K562 (cell line): ENCODE measurements around the gene SCRG1. TPM values are rescaled to one million over a fixed set of nuclear protein-coding genes. Genes with fewer than 3 reads are reported as not detected.

ENCODE experiments used
- ASH1L ChIP-seq: fragments of 450-650 bp; IDR thresholded peaks from 2 replicates; pipeline ENCODE4 v1.6.1; 2018; ENCODE audit warnings: borderline replicate concordance, mild to moderate bottlenecking, low read depth; ENCODE audit not compliant: partially characterized antibody
- CBX5 ChIP-seq: IDR thresholded peaks from 2 replicates; pipeline ENCODE4 v1.6.1; 2014; ENCODE audit warnings: low read depth, borderline replicate concordance
- HCFC1 ChIP-seq: IDR thresholded peaks from 2 replicates; pipeline ENCODE4 v1.6.1; 2012; ENCODE audit warnings: low read depth, low read length, improper control_type of control experiment
- HNRNPUL1 ChIP-seq: fragments of 200-400 bp; formaldehyde crosslinking; IDR thresholded peaks from 2 replicates; pipeline ENCODE4 v1.6.1; 2017; ENCODE audit warnings: low read length
- NFXL1 ChIP-seq: fragments of 450-650 bp; formaldehyde crosslinking; IDR thresholded peaks from 2 replicates; pipeline ENCODE4 v1.4.0; 2021; ENCODE audit warnings: mild to moderate bottlenecking
- POLR2G ChIP-seq: fragments of 200-400 bp; formaldehyde crosslinking; IDR thresholded peaks from 2 replicates; pipeline ENCODE4 v1.6.1; 2017; ENCODE audit warnings: low read depth, mild to moderate bottlenecking, antibody characterized with exemption, low read length, moderate library complexity
- U2AF1 ChIP-seq: fragments of 200-400 bp; formaldehyde crosslinking; optimal IDR thresholded peaks from 2 replicates; pipeline ENCODE3; 2017; ENCODE audit warnings: mild to moderate bottlenecking, low read depth, low read length, moderate library complexity
- YY1 ChIP-seq, 3 experiments: IDR thresholded peaks; 2 replicates each; pipeline ENCODE4 v1.6.1; 2011; ENCODE audit warnings: low read length in 2 of 3, mild to moderate bottlenecking in 2 of 3, moderate library complexity in 2 of 3, borderline replicate concordance in 1 of 3, control low read depth in 1 of 3, low read depth in 1 of 3; ENCODE audit not compliant: insufficient read depth in 3 of 3, insufficient replicate concordance in 2 of 3, control insufficient read depth in 1 of 3, insufficient read length in 1 of 3; ENCODE audit errors: extremely low read depth in 1 of 3
- ZNF121 ChIP-seq: sonication (generic); formaldehyde crosslinking; conservative IDR thresholded peaks from 2 replicates; pipeline ENCODE4 v1.8.0; 2022; ENCODE audit warnings: missing genetic modification reagents
- ZNF583 ChIP-seq: fragments of 250-450 bp; sonication (Bioruptor Pico); IDR thresholded peaks from 2 replicates; pipeline ENCODE4 v1.4.0; 2020
- ZNF586 ChIP-seq: fragments of 450-650 bp; formaldehyde crosslinking; conservative IDR thresholded peaks from 2 replicates; pipeline ENCODE4 v1.4.0; 2020; ENCODE audit warnings: mild to moderate bottlenecking, moderate library complexity
- polyA plus RNA-seq, 8 experiments: library from polyadenylated mRNA; depleted of rRNA in 4 of 8; stranded (reverse) in 5 of 8; unstranded in 3 of 8; fragments of >200 nt; fragmentation: Nextera tagmentation in 2 of 8; fragmentation: Illumina TruSeq in 1 of 8; extraction: Ambion mirVana in 2 of 8; extraction: Trizol in 1 of 8; gene quantifications; 2 replicates each; pipeline versions ENCODE4 v1.2.1 to v1.2.3, GENCODE V29; 2011 to 2014; ENCODE audit warnings: inconsistent platforms in 1 of 8, missing spikeins in 1 of 8
- total RNA-seq, 7 experiments: library from RNA; depleted of rRNA in 6 of 7; stranded (reverse); fragments of >200 nt in 6 of 7; fragmentation: Illumina TruSeq in 2 of 7; extraction: Trizol in 2 of 7; gene quantifications; 2 replicates each; pipeline versions ENCODE4 v1.2.1 to v1.2.3, GENCODE V29; 2011 to 2021; ENCODE audit warnings: low replicate concordance in 1 of 7
- TF ChIP-seq, protein P1 (sequence below): sonication (generic); formaldehyde crosslinking; IDR thresholded peaks from 2 replicates; pipeline ENCODE4 v1.8.0; 2023; ENCODE audit warnings: mild to moderate bottlenecking, missing genetic modification reagents
- TF ChIP-seq, protein P2 (sequence below): fragments of 450-650 bp; formaldehyde crosslinking; IDR thresholded peaks from 2 replicates; pipeline ENCODE4 v1.4.0; 2020; ENCODE audit warnings: mild to moderate bottlenecking
- TF ChIP-seq, protein P3 (sequence below): fragments of 250-450 bp; sonication (Bioruptor Pico); IDR thresholded peaks from 2 replicates; pipeline ENCODE4 v1.5.0; 2020; ENCODE audit warnings: mild to moderate bottlenecking
- TF ChIP-seq, protein P4 (sequence below): fragments of 250-450 bp; sonication (Bioruptor Pico); IDR thresholded peaks from 2 replicates; pipeline ENCODE4 v1.4.0; 2020

Gene SCRG1
- total and polyA plus RNA-seq, 9 of the 15 experiments (the other 6 are each of a cell fraction or from before 2014, with no cell fraction given) = 0.01 TPM; not detected in 7

DNA sequence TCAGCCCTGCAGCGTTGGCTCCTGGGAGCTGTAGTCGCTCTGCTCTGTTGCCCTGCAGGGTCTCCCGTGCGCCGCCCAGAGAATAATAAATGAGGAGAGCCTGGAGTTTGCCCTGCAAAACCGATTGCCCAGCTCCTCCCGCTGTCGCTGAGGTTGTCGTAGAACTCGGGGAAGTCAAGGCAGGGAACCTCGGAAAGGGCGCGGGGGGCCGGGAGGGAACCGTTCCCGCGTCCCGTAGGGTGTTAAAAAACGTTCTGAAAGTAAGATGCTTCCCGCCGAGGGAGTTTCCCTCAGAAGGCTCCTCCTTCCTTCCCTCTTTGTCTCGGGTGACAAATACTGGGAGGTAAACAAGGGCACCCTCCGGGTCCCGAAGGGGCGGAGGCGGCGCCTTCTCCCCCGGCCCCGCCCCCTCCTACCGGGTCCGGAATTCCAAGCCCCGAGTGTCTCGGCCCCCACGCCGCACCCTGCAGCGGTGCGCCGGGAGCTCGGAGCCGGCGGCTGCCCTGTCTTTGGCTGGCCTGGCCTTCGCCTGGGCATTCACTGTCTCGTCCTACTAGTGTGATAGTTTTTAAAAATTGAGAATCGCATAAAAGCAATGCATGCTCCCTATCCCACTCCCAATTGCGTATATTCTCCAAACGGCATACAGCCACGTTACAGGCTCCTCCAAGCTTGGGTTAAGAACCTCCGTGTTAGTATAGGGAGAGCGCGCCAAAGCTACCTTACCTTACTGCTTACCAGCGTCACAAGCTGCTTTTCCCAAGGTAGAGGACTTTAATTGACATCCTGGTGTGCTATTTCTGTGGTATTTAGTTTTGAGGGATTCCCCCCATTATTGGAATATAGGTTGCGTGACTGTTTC, 63.8 kb downstream of the SCRG1 start (continued):
- TF ChIP-seq CBX5 = no peak
- no peak for TF ChIP-seq ZNF583
- TF ChIP-seq, protein P1, sequence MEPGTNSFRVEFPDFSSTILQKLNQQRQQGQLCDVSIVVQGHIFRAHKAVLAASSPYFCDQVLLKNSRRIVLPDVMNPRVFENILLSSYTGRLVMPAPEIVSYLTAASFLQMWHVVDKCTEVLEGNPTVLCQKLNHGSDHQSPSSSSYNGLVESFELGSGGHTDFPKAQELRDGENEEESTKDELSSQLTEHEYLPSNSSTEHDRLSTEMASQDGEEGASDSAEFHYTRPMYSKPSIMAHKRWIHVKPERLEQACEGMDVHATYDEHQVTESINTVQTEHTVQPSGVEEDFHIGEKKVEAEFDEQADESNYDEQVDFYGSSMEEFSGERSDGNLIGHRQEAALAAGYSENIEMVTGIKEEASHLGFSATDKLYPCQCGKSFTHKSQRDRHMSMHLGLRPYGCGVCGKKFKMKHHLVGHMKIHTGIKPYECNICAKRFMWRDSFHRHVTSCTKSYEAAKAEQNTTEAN (CRISPR knock-in tag) = no peak
- TF ChIP-seq U2AF1 = no peak
- TF ChIP-seq YY1 (IDR thresholded peaks at IDR 0.05; ENCODE audit: borderline replicate concordance in 1 of 3, control insufficient read depth in 1 of 3, extremely low read depth in 1 of 3, insufficient read depth in 3 of 3, insufficient read length in 1 of 3, insufficient replicate concordance in 2 of 3, low read depth in 1 of 3, low read length in 2 of 3) = peak in 1 of 3 experiments; percentile 64
- no peak for TF ChIP-seq ZNF586 (CRISPR knock-in tag)
- TF ChIP-seq, protein P2, sequence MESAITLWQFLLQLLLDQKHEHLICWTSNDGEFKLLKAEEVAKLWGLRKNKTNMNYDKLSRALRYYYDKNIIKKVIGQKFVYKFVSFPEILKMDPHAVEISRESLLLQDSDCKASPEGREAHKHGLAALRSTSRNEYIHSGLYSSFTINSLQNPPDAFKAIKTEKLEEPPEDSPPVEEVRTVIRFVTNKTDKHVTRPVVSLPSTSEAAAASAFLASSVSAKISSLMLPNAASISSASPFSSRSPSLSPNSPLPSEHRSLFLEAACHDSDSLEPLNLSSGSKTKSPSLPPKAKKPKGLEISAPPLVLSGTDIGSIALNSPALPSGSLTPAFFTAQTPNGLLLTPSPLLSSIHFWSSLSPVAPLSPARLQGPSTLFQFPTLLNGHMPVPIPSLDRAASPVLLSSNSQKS (CRISPR knock-in tag) = no peak
- TF ChIP-seq HNRNPUL1 = no peak
- peak; percentile 60 for TF ChIP-seq HCFC1
- TF ChIP-seq, protein P3, sequence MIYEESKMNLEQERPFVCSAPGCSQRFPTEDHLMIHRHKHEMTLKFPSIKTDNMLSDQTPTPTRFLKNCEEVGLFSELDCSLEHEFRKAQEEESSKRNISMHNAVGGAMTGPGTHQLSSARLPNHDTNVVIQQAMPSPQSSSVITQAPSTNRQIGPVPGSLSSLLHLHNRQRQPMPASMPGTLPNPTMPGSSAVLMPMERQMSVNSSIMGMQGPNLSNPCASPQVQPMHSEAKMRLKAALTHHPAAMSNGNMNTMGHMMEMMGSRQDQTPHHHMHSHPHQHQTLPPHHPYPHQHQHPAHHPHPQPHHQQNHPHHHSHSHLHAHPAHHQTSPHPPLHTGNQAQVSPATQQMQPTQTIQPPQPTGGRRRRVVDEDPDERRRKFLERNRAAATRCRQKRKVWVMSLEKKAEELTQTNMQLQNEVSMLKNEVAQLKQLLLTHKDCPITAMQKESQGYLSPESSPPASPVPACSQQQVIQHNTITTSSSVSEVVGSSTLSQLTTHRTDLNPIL (CRISPR knock-in tag) = no peak
- no peak for TF ChIP-seq ZNF121
- no peak for TF ChIP-seq ASH1L
- TF ChIP-seq, protein P4, sequence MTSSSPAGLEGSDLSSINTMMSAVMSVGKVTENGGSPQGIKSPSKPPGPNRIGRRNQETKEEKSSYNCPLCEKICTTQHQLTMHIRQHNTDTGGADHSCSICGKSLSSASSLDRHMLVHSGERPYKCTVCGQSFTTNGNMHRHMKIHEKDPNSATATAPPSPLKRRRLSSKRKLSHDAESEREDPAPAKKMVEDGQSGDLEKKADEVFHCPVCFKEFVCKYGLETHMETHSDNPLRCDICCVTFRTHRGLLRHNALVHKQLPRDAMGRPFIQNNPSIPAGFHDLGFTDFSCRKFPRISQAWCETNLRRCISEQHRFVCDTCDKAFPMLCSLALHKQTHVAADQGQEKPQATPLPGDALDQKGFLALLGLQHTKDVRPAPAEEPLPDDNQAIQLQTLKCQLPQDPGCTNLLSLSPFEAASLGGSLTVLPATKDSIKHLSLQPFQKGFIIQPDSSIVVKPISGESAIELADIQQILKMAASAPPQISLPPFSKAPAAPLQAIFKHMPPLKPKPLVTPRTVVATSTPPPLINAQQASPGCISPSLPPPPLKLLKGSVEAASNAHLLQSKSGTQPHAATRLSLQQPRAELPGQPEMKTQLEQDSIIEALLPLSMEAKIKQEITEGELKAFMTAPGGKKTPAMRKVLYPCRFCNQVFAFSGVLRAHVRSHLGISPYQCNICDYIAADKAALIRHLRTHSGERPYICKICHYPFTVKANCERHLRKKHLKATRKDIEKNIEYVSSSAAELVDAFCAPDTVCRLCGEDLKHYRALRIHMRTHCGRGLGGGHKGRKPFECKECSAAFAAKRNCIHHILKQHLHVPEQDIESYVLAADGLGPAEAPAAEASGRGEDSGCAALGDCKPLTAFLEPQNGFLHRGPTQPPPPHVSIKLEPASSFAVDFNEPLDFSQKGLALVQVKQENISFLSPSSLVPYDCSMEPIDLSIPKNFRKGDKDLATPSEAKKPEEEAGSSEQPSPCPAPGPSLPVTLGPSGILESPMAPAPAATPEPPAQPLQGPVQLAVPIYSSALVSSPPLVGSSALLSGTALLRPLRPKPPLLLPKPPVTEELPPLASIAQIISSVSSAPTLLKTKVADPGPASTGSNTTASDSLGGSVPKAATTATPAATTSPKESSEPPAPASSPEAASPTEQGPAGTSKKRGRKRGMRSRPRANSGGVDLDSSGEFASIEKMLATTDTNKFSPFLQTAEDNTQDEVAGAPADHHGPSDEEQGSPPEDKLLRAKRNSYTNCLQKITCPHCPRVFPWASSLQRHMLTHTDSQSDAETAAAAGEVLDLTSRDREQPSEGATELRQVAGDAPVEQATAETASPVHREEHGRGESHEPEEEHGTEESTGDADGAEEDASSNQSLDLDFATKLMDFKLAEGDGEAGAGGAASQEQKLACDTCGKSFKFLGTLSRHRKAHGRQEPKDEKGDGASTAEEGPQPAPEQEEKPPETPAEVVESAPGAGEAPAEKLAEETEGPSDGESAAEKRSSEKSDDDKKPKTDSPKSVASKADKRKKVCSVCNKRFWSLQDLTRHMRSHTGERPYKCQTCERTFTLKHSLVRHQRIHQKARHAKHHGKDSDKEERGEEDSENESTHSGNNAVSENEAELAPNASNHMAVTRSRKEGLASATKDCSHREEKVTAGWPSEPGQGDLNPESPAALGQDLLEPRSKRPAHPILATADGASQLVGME (CRISPR knock-in tag) = no peak
- peak; percentile 88 for TF ChIP-seq POLR2G
- no peak for TF ChIP-seq NFXL1 (CRISPR knock-in tag)
